H1 (cell line): ENCODE measurements around the gene RGMB.

Source experiments
- BRCA1 ChIP-seq: IDR thresholded peaks from 2 replicates; pipeline ENCODE4 v1.6.1; 2012; ENCODE audit warnings: low read depth, low read length, improper control_type of control experiment
- EP300 ChIP-seq, 2 experiments: IDR thresholded peaks; 1 replicate in 1 of 2; 2 replicates in 1 of 2; pipeline ENCODE4 v1.6.1; 2011 to 2012; ENCODE audit warnings: low read depth in 2 of 2, low read length in 2 of 2, mild to moderate bottlenecking in 2 of 2, borderline replicate concordance in 1 of 2, inconsistent platforms in 1 of 2, moderate library complexity in 1 of 2
- RFX5 ChIP-seq: IDR thresholded peaks from 2 replicates; pipeline ENCODE4 v1.6.1; 2011; ENCODE audit warnings: low read depth, low read length, improper control_type of control experiment, borderline replicate concordance
- TBP ChIP-seq: IDR thresholded peaks from 2 replicates; pipeline ENCODE4 v1.6.1; 2011; ENCODE audit warnings: low read depth, low read length, improper control_type of control experiment
- TF ChIP-seq, protein P1 (sequence below), 3 experiments: IDR thresholded peaks; 1 replicate in 2 of 3; 2 replicates in 1 of 3; pipeline versions ENCODE4 v1.5.1 to v1.6.1; 2011; ENCODE audit warnings: low read length in 3 of 3, mild to moderate bottlenecking in 3 of 3, inconsistent platforms in 2 of 3, low read depth in 1 of 3, moderate library complexity in 1 of 3; ENCODE audit not compliant: insufficient read depth in 1 of 3; ENCODE audit errors: control extremely low read depth in 1 of 3

DNA sequence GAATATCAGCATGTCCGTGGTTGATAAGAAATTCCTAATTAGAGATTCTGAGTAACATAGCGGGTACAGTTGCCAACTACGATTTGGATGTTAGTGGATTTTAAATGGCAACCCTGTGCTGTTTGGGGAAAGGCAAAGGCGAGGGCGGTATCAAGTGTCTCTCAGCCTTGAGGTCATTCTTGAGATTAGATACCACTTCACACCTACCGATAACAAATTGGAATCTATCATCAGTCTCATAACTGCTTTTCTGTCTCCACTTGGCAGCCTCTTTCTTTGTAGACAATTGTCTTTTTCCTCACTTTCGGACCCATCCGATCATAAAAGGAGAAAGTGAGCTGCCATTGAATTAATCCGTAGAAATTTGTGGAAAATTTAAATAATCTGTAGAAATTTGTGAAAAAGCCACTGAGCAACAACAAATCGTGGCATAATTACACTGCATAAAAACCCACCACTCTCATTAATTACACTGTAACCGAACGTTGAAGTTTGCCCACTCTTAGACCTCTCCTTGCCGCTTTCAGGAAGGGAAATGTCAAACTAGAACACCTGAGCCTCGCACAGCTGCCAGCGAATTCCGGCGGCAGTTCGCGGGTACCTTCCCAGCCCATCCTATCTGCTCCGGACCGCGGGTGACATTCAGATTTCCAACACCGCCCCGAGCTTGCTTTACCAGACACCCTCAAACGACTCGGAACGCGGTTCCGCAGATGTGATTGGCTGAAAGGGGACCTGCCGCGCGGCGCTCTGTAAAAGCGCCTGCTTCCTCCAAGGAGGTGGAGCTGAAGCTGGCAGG lies 849 bp upstream of the RGMB start:
- TF ChIP-seq, protein P1, sequence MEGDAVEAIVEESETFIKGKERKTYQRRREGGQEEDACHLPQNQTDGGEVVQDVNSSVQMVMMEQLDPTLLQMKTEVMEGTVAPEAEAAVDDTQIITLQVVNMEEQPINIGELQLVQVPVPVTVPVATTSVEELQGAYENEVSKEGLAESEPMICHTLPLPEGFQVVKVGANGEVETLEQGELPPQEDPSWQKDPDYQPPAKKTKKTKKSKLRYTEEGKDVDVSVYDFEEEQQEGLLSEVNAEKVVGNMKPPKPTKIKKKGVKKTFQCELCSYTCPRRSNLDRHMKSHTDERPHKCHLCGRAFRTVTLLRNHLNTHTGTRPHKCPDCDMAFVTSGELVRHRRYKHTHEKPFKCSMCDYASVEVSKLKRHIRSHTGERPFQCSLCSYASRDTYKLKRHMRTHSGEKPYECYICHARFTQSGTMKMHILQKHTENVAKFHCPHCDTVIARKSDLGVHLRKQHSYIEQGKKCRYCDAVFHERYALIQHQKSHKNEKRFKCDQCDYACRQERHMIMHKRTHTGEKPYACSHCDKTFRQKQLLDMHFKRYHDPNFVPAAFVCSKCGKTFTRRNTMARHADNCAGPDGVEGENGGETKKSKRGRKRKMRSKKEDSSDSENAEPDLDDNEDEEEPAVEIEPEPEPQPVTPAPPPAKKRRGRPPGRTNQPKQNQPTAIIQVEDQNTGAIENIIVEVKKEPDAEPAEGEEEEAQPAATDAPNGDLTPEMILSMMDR (IDR thresholded peaks at IDR 0.05; ENCODE audit: control extremely low read depth in 1 of 3, insufficient read depth in 1 of 3, low read depth in 1 of 3, low read length in 3 of 3) = no peak
- TF ChIP-seq RFX5 (no peak), BRCA1 (no peak), EP300 (IDR thresholded peaks at IDR 0.05; ENCODE audit: borderline replicate concordance in 1 of 2, low read depth in 2 of 2, low read length in 2 of 2) (no peak), TBP (no peak; the same call in 1 of the 2 replicates)
